ENCODE data around the gene STAT5A.

The STAT5A gene

DNA sequence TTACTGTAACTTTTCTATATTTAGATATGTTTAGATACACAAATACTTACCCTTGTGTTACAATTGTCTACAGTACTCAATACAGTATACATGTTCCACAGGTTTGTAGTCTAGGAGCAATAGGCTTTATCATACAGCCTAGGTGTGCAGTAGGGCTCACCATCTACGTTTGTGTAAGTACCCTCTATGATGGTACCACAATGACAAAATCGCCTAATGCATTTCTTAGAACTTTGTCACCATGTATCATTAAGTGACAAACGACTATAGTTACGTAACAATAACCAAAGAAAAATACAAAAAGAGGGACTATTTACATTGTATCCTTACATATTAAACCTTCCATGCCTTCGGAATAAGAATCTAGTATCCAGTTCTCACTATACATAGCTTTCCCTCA lies 20.1 kb upstream of the STAT5A start:
- DNase-seq (ENCODE audit: low spot score) = no peak

DNA sequence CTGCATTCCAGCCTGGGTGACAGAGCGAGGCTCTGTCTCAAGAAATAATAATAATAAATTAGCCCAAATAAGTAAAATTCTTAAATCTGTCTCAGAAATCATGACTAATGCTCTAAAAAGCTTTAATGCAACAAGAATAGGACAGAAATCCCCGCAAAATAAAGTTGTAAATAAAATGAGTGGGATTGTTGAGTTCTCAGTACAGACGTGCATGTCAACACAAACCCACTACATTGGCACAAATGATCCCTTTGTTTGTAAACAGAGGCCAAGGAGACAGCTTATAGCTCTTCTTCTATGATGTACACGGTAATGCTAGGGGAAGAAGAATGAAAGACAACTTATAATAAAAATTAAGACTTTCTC lies 18.1 kb upstream of the STAT5A start:
- no peak for DNase-seq (ENCODE audit: low spot score)

DNA sequence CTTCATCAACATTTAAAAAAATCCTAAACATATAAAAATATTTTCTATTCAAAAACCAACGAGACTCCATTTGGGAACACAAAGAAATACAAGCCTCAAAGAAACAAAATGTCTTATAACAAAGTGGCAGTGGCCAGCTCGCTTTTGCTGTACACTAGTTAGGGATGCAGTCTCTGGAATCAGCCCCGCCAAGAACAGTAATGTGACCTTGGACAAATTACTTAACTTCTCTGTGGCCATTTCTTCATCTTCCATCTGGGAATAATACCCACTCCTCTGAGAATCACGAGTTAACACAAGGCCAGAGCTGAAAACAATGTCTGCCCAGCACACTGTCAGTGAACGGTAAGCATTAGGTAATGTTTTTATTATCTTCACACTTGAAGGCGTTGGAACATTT lies 17.7 kb upstream of the STAT5A start:
- no peak for DNase-seq (ENCODE audit: low spot score)

DNA sequence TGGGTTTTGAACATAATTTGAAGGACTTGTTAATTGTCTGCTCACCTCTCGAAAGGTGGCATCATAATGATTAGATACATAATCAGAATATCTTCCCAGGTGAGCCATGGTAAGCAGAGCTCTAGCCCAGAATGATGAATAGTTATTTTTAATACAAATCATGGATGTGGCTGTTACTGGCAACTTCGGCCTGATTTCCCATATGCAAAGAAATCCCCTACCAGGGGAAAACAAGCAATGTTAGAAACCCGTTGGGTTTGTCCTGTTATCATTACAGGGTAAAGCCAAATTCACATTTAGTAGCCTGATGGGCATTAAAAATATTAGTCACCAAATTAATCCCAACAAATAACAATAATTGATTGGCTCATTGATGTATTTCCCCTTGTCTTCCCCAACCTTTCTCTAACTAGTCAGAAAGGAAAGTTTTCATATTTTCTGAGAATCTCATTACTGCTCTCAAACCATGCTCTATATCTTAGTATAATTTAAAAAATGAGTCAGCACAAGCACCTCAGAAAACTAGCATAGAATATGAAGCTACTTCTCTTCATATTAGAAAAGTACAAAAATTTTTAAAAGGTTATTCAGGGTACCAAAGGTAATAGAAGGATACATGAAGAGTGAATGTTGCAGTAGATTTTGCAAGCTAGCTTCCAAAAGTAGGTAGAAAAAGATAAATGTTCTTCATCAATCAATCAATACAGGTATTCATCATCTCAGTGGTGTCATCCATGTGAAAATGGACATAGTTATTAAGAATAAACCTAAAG lies 17.1 kb upstream of the STAT5A start:
- no peak for DNase-seq (ENCODE audit: low spot score)

DNA sequence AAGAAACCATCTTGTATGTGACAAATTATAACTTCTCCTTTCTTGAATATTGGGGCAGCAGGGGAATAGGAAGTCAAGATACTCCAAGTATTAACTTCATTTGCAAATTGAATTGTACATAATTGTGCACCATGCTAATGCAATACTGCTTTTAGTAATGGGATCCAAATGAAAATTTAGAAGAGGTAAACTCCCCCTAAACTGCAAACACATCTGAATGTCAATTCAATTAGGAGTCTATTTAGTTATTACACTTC lies 16.6 kb upstream of the STAT5A start:
- DNase-seq (ENCODE audit: low spot score) = no peak

DNA sequence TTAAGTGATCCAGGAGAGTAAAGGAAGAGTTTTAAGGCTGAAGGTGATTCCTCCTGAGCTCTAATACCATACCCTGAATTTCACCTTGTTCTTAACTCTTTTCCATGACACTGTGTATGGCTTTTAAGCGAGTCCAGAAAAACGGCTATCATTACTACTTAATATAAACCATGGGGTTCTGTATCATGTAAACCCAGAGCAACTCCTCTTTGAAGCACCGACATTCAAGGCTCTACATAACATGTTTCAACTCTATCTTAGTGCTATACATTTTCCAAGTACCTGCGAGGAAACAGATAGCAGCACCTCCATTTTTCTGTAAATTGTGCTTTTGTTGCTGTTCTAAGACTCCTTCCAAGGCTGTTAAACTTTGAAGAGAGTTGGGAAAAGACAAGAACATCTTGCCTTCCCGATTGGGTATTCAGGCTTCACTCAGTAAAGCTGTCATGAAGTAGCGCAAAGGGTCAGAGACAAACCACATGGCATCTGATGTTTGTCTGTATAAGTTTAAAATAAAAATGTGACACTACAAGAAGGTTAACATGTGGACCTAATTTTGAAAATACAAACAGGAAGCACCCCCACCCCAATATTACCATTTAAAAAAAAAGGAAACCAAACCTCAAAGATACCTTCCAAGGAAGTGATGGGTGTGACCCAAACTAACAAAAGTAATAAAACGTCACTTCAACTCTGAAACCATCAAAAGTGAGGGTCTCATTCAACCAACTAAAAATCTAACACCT lies 16.0 kb upstream of the STAT5A start:
- no peak for DNase-seq (ENCODE audit: low spot score)

DNA sequence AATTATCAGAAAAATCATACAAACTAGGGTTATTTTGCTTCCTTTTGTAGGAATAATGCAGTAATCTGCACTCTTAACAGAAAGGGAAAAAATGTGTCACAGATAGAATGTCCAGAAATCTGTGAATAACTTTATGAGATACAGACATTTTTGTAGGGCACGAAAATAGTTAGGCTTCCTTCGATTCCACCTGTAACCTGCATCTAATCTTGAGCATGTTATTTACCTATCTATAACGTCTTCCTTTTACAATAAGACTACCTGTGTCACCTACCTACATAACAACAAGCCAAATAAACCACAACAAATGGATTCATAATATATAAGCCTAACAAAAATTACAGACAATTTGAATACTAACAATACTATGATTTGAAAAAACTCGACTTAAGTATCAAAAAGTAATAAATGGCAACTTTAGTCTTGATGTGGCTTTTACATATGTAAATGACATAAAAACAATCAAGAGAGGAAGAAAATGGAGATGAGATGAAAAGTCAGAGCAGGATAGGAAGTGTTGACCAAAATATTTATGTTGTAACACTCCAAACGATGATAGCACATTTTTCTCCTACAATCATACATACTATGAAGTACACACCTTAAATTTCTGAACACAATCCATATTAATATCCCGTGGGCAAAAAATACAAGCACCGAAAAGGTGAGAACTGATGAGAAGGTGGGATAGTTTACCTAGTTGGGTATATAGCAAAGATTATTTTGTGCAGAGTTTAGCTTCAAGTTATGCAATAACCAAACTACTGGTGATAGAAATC lies 14.6 kb upstream of the STAT5A start:
- DNase-seq (ENCODE audit: low spot score) = no peak

DNA sequence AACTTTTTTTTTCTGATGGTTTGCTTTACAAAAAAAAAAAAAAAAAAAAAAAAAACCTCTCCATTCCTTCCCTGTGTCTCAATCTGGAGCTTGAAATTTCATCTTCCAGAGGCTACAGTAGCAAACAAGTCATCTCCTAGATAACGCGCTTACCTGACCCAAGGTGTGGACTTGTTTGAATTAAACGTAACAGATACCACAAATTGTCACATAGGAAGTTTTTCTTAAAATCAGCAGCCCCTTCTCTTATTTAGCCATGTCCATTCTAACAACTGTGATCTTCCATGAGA lies 14.1 kb upstream of the STAT5A start:
- DNase-seq (ENCODE audit: low spot score) = no peak

DNA sequence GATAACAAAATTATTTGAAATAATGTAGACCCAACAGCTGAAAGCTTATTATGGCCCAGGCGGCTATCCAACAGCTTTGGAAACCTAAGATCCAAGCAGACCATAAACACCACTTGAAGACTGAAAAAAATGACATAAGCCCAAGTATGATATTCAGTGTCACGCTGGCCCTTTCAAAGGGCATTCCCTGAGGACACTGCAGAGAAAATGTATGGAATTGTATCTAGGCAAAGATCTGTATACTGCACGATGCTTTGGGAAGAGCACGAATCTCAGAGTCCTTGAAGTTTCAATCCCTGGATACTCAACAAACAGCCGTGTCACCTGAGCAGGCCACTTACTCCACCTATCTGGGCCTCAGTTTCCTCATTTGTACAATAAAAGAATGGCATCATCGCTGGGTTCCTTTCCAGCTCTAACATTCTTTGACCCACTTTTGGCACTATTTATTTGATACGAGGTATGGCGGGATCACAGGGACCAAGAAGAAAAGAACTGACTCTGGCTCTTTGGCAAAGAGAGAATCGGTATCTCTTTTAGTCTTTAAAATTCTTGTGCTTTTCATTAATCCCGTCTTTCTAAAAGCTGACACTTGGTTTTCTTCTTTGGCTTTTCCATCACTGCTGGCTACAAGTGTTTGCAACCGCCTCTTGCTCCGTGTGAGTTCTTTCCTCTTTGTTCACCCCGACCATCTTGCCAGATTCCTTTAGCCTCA lies 13.3 kb upstream of the STAT5A start:
- no peak for DNase-seq (ENCODE audit: low spot score)

DNA sequence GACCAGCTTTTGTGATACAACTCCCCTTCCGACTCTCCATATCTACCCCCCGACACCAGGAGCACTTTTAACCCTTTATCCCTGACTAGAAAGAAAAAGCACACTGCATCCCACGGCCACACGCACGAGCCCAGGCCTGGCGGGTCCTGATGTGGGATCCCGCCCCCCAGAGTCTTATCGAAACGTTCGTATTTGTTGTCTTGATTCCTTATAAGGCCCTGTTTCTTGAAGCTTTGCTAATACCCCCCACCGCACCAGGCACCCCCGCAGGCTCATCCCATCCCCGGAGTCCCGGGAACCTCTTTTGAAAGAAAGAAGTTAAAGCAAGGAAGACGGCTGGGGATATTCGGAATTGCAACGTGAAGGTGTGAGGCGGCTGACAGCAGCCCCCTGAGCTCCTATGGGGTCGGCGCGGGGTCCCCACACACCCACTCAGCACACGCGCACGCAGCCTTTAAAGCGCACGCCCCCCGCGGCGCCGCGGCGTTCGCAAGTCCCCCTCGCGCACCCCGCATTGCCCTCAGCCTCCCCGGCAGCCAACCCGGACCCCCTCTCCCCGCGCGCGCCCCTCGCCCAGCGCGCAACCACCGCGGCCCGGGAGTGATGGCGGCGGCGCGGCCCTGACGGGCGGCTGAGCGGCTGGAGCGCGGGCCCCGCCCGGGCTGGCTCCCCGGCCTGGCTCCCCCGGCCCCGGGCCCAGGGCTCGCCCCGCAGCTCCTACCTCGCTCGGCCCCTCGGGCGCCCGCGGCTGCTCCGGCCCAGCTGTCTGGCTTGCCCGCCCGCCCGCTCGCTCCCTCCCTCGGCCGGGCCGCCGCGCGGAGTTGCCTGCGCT lies 12.6 kb upstream of the STAT5A start:
- DNase-seq (ENCODE audit: low spot score) = peak; percentile 26

DNA sequence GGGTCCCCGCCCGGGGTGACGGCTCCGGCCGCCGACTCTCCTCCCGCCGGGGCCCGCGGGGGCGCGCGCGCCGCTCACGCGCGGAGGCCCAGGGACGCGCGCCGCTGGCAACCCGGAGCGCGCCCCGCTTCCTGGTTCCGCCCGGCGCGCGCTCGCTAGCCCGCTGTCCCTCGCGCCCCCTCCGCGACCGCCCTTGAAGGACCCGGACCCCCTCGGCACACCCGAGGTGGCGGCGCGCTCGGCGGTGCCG lies 12.0 kb upstream of the STAT5A start, which contains the start of gene STAT5B:
TSS of gene STAT5B (minus strand) at position 33 of the 250 bp plus-strand sequence. CDS start 44,264 bp downstream, outside the sequence.
- peak; percentile 60 for DNase-seq (ENCODE audit: low spot score)

DNA sequence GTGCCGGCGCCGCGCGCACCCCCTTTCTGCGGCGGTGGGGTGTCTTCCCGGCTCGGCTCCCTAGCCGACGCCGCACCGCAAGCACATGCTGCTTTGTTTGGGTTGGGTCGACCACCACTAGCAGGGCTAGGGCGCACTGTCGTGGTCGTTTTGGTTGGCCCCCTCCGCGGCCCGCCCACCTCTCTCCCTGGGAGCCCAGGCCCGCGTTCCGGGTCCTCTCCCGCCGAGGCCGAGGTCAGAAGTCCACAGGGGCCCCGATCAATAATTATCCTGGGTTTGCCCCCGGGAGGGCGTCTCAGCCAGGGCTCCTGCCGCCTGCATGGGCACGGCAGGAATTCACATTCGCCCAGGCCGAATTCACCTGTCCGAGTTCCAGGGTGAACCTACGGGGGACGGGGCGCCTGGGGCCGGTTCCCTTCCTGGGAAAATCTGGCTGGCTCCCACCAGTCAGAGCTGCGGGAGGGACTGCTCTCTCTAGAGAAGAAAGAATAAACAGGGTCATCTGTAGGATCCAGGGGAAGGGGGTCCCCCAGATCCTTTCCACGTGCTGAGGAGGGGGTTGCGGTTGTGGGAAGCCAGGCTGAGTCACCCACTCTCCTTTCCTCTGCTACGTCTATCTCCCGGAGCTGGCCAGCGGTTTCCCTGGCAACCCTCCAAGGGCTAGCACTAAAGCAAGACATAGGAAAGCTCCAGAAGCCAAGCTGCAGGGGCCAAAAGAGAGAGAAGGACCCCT lies 11.5 kb upstream of the STAT5A start:
- peak; percentile 69 for DNase-seq (ENCODE audit: low spot score)

DNA sequence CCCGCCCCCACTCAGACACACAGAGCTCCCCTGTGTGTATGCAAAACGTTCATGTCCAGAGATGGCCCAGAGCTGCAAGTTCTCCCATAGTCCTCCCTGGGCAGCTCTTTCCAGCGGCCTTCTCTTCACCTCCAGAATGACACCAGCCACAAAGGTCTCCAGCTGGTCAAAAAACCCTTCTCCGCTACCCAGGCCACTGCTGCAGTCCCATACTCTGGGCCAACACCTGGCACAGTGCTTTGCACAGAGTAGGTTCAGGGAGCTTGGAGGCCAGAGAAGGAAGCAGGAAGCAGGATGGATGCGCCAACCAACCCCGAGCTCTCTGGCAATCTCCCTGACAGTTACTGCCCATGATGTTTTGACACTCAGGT lies 11.0 kb upstream of the STAT5A start:
- no peak for DNase-seq (ENCODE audit: low spot score)

DNA sequence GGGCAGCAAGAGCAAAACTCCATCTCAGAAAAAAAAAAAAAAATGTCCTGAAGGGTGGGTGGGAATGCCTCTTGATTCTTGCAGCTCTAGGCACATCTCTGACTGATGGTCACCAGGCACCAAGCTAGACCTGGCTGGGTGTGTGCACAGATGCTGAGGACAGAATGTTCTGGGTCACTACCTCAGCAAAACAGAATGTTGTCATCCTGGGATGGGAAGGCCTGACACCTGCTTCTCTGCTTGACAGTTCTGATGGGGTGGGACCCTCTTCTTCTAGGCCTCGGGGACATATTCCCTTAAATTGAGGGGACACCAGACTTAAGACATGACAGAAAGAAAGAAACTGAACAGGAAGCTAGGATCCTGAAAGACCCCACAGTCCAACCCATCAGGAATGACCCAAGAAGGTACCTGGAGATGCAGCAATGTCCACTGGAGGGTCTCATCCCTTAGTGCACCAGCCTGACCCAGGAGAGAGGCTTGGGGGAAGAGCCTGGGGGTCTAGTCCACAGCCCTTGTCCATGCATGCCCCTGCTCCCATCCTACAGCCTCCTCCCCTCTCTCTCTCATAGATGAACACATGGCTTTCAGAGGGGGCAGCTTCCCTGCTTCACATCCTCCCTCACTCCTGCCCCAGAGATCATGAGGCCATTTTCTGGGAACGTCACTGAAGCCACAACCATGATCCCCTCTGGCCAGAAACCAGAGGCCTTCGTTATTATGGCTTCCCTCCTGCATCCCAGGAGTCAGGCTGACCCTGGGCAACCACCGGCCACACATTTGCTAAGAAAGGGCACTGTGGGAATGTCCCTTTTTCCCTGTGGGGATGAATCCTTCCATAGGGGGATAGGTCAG lies 8.3 kb upstream of the STAT5A start:
- DNase-seq (ENCODE audit: low spot score) = no peak

DNA sequence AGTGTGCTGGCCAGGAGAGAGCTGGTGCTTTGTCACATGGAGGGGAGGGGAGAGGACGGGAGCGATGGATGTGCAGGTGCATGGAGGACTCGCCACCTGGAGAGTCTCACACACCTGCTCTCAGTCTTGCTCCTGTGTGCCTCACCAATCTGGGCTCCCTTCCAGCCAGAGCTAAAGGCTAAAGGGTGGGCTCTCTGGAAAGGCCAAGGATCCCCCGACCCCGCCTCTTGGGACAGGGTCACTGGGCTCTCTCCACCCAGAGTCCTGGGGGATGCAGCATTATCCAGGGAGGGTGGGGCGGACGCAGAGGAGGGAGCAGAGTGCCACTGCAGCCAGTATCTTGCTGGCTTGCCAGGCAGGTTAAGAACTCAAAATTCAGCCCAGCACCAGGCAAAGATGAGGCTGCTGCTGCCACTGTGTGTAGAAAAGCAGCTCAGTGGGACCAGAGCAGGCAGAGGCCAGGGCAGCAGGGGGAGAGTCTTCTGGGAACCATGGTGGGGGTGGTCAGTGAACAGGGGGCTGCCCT lies 6.7 kb upstream of the STAT5A start:
- DNase-seq (ENCODE audit: low spot score) = no peak

DNA sequence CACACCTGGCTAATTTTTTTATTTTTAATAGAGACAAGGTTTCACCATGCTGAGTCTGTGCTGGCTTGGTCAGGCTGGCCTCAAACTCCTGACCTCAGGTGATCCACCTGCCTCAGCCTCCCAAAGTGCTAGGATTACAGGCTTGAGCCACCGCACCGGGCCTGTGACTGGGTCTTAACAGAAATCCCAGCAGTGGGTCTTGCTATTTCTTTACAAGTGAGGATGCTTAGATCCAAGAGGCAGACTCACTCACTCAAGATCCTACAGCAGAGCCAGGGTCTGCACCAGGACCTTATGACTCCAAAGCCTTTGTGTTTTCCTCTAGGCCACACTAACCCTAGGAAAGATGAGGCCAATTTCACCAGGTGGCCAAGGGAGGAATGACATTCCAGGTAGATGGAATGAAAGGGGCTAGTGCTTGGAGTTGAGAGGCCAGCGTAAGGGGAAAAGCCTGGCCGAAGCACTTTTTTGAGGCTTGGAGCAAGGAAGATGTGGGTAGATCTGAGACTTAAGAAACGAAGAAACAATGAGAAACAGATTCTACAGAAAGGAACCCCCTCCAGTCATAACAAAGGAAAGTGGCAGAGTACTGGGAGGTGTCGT lies 5.7 kb upstream of the STAT5A start:
- DNase-seq (ENCODE audit: low spot score) = no peak

DNA sequence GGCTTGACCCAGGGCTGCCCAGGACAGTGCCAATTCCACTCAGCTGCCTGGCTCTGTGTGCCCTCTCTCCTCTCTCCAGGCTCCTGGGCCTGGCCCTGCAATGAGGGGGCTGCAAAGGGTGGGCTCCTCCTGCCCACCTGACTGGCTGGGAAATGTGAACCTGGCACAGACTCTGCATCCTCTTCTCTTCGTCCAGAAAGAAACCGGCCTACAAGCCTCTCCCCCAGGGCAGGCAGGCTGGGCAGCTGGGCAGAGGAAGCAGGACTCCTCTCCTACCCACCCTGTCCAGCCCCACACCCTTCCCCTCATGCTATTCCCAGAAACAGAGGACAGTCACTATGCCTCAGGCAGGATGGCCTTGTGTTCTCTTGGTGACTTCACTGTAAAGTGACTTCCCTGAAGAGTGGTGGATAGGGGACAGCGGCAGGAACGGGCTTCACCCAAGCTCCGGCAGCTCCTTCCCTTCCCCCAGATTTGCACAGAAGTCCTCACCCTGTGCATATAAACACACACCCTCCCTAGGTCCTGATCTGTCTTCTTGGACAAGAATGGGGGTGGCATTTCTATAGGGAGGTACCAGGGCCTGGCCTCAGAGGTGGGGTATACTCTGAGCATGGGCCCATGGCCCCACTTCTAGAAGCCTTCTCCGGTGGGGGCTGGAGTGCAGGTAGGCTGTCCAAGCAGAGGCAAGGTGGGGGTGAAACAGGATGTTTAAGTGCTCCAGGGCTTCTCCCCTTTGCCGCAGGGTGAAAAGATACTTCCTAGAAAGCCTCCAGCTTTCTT lies 4.9 kb upstream of the STAT5A start:
- DNase-seq (ENCODE audit: low spot score) = no peak

DNA sequence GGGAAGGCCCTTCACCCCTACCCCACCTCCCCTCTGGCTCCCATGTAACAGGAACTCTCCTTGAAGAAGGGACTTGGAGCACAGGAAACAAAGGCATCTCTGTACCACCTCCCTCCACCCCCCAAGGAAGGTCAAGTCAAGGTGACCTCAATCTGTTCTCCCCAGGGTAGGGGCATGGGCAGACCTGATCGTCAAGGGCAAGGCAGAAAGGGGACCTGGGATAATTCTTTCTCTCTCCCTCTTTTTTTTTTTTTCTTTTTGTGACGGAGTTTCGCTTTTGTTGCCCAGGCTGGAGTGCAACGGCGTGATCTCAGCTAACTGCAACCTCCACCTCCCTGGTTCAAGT lies 4.3 kb upstream of the STAT5A start:
- DNase-seq (ENCODE audit: low spot score) = no peak

DNA sequence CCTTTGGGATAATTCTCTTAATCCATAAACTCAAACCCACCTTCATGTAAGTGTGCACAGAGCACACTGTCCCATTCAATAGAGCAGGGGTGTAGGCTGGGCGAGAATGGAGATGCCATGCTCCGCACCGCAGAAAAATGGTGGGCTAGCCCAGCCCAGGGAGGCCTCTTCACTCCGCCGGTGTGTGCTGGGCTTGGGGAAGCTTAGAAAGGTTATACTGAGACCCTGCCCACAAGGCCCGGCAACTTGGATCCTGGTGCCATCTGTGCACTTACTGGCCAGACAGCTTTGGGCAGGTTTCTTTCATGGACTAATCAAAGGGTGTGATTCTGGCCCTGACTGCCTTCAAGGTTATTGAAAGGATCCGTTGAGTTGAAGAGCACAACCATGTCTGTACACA lies 3.7 kb upstream of the STAT5A start:
- no peak for DNase-seq (ENCODE audit: low spot score)

Measured in kidney capillary endothelial cell (primary cell).